Tibial nerve (tissue), 4 donors: ENCODE data around the gene CD6. TPM values are rescaled to one million over a fixed set of nuclear protein-coding genes. Genes with fewer than 3 reads are reported as not detected.

Experiments used
- DNase-seq, 2 donors: peaks; one replicate each; pipeline ENCODE4 v3.0.0-alpha.2; 2019; ENCODE audit warnings: low spot score in 2 of 2
- H3K27ac ChIP-seq, 4 donors: fragments of 200-600 bp; sonication (generic) in 3 of 4; one replicate each; pipeline ENCODE4 v1.5.1; 2017 to 2019; ENCODE audit warnings: mild to moderate bottlenecking in 1 of 4
- H3K27me3 ChIP-seq, 2 donors: fragments of 200-600 bp; sonication (generic) in 1 of 2; one replicate each; pipeline versions ENCODE4 v1.5.1 to v1.6.0; 2017 to 2019
- H3K36me3 ChIP-seq, 3 donors: fragments of 200-600 bp; sonication (generic); one replicate each; pipeline ENCODE4 v1.5.1; 2018 to 2019
- H3K4me1 ChIP-seq, 4 donors: fragments of 200-600 bp; sonication (generic) in 3 of 4; one replicate each; pipeline ENCODE4 v1.5.1; 2017 to 2019
- H3K4me3 ChIP-seq, 4 donors: fragments of 200-600 bp; sonication (generic) in 3 of 4; one replicate each; pipeline ENCODE4 v1.5.1; 2017 to 2019; ENCODE audit warnings: mild to moderate bottlenecking in 1 of 4, moderate library complexity in 1 of 4
- H3K9me3 ChIP-seq, 4 donors: fragments of 200-600 bp; sonication (generic) in 3 of 4; one replicate each; pipeline ENCODE4 v1.5.1; 2017 to 2019
- CTCF ChIP-seq, 5 experiments: fragments of 200-600 bp in 3 of 5; fragments of 450-650 bp in 2 of 5; sonication (generic) in 3 of 5; IDR thresholded peaks; one replicate each; pipeline ENCODE4 v1.5.1; 2016 to 2019; ENCODE audit warnings: antibody characterized with exemption in 5 of 5, mild to moderate bottlenecking in 3 of 5, moderate library complexity in 2 of 5
- EP300 ChIP-seq, 2 donors: sonication (generic); formaldehyde crosslinking; IDR thresholded peaks; one replicate each; pipeline ENCODE4 v1.6.1; 2017; ENCODE audit warnings: antibody characterized with exemption in 2 of 2, mild to moderate bottlenecking in 1 of 2
- POLR2A ChIP-seq, 2 donors: fragments of 450-650 bp; IDR thresholded peaks; one replicate each; pipeline ENCODE4 v1.6.1; 2017; ENCODE audit warnings: antibody characterized with exemption in 2 of 2, mild to moderate bottlenecking in 2 of 2, moderate library complexity in 2 of 2
- whole genome bisulfite sequencing, 2 donors: methylation state at CpG; one replicate each; pipeline ENCODE4 v1.1.5; 2018; 5-methylcytosine and 5-hydroxymethylcytosine counted together
- total RNA-seq, 4 donors: library from RNA; depleted of rRNA; stranded (reverse); fragments of >200 nt; gene quantifications; one replicate each; pipeline ENCODE4 v1.1.0, GENCODE V29; 2016

The CD6 gene
- total RNA-seq, 4 donors from 2014 or later: 0.59 to 3.6 (median 2.7) TPM; not detected in 1

- Histone ChIP-seq H3K4me1 (no peaks in the 10 kb centered on the region), H3K36me3 (no peaks in the 10 kb centered on the region), H3K4me3 (no peak overlapping the region), H3K27ac (no peak overlapping the region), H3K27me3 (no peaks in the 10 kb centered on the region), H3K9me3 (no peaks in the 10 kb centered on the region)
- no peak for DNase-seq
- TF ChIP-seq POLR2A (IDR thresholded peaks at IDR 0.05): no peak
- TF ChIP-seq CTCF (IDR thresholded peaks at IDR 0.05): no peak
- no peak for TF ChIP-seq EP300 (IDR thresholded peaks at IDR 0.05)
- 90 to 92% methylated on average over 4 of the region's 4 CpGs for WGBS, 2 donors
Observed at GRCh38 chr11:60977224-60977623, 5.7 kb downstream of the CD6 start.

- Histone ChIP-seq H3K4me1 (no peaks in the 10 kb centered on the region), H3K27ac (no peak overlapping the region), H3K4me3 (no peak overlapping the region), H3K9me3 (no peaks in the 10 kb centered on the region), H3K27me3 (no peaks in the 10 kb centered on the region), H3K36me3 (no peaks in the 10 kb centered on the region)
- no peak for TF ChIP-seq CTCF (IDR thresholded peaks at IDR 0.05)
- no peak for TF ChIP-seq EP300 (IDR thresholded peaks at IDR 0.05)
- TF ChIP-seq POLR2A (IDR thresholded peaks at IDR 0.05): no peak
- DNase-seq: no peak
Observed at GRCh38 chr11:60977836-60978235, 6.4 kb downstream of the CD6 start.

- no peak overlapping the region for H3K4me3 ChIP-seq
- H3K27ac ChIP-seq: no peak overlapping the region
- TF ChIP-seq CTCF (IDR thresholded peaks at IDR 0.05) (no peak), POLR2A (IDR thresholded peaks at IDR 0.05) (no peak), EP300 (IDR thresholded peaks at IDR 0.05) (no peak)
- no peaks in the 10 kb centered on the region for H3K4me1 ChIP-seq
- WGBS, 2 donors: 79 to 86% methylated on average over 10 of the region's 10 CpGs
- DNase-seq: no peak
- no peaks in the 10 kb centered on the region for H3K9me3 ChIP-seq
- no peaks in the 10 kb centered on the region for H3K27me3 ChIP-seq
- no peaks in the 10 kb centered on the region for H3K36me3 ChIP-seq
Observed at GRCh38 chr11:60978546-60979380, 7.3 kb downstream of the CD6 start.

- H3K4me3 ChIP-seq: no peak overlapping the region
- H3K4me1 ChIP-seq: no peaks in the 10 kb centered on the region
- H3K36me3 ChIP-seq: no peaks in the 10 kb centered on the region
- TF ChIP-seq POLR2A (IDR thresholded peaks at IDR 0.05) (no peak), CTCF (IDR thresholded peaks at IDR 0.05) (no peak), EP300 (IDR thresholded peaks at IDR 0.05) (no peak)
- no peak for DNase-seq
- no peak overlapping the region for H3K27ac ChIP-seq
- 92 to 93% methylated on average over 7 to 11 of the region's 12 CpGs for WGBS, 2 donors
- no peaks in the 10 kb centered on the region for H3K9me3 ChIP-seq
- no peaks in the 10 kb centered on the region for H3K27me3 ChIP-seq
Observed at GRCh38 chr11:60981515-60981914, 10.0 kb downstream of the CD6 start.

GRCh38 chr11:60982184-60982583 is 10.7 kb downstream of the CD6 start:
- Histone ChIP-seq H3K4me1 (no peaks in the 10 kb centered on the region), H3K4me3 (no peak overlapping the region), H3K27me3 (no peaks in the 10 kb centered on the region), H3K27ac (no peak overlapping the region), H3K9me3 (no peaks in the 10 kb centered on the region), H3K36me3 (no peaks in the 10 kb centered on the region)
- no peak for DNase-seq
- WGBS, 2 donors: 89 to 90% methylated on average over 8 of the region's 8 CpGs
- TF ChIP-seq CTCF (IDR thresholded peaks at IDR 0.05) (no peak), POLR2A (IDR thresholded peaks at IDR 0.05) (no peak), EP300 (IDR thresholded peaks at IDR 0.05) (no peak)
